Thyroid gland (tissue), 4 donors: Measurements from ENCODE around the gene USP38. TPM values are rescaled to one million over a fixed set of nuclear protein-coding genes. Genes with fewer than 3 reads are reported as not detected.

Experiments used
- DNase-seq, 2 donors: peaks; one replicate each; pipeline ENCODE4 v3.0.0-alpha.2; 2019
- H3K27ac ChIP-seq, 3 donors: fragments of 200-600 bp; sonication (generic); 1 replicate in 2 of 3; 2 replicates in 1 of 3; pipeline ENCODE4 v1.5.1; 2016 to 2019; ENCODE audit warnings: mild to moderate bottlenecking in 1 of 3, moderate library complexity in 1 of 3
- H3K27me3 ChIP-seq: fragments of 200-600 bp; sonication (generic); one replicate; pipeline ENCODE4 v1.5.1; 2019
- H3K36me3 ChIP-seq, 2 donors: fragments of 200-600 bp; sonication (generic); one replicate each; pipeline ENCODE4 v1.5.1; 2016 to 2019
- H3K4me1 ChIP-seq, 2 donors: fragments of 200-600 bp; sonication (generic); one replicate each; pipeline ENCODE4 v1.5.1; 2017 to 2019
- H3K4me3 ChIP-seq, 3 donors: fragments of 200-600 bp; sonication (generic); replicated peaks in 1 of 3; 1 replicate in 2 of 3; 2 replicates in 1 of 3; pipeline ENCODE4 v1.5.1; 2016; ENCODE audit warnings: mild to moderate bottlenecking in 1 of 3
- H3K9me3 ChIP-seq: fragments of 200-600 bp; sonication (generic); one replicate; pipeline ENCODE4 v1.5.1; 2017
- POLR2A ChIP-seq, 2 donors: fragments of 450-650 bp; IDR thresholded peaks; one replicate each; pipeline ENCODE4 v1.6.1; 2017; ENCODE audit warnings: antibody characterized with exemption in 2 of 2, mild to moderate bottlenecking in 2 of 2, moderate library complexity in 1 of 2
- WGBS, 2 donors: methylation state at CpG; one replicate each; pipeline ENCODE4 v1.1.5; 2017; 5-methylcytosine and 5-hydroxymethylcytosine counted together
- intact Hi-C: fragments of 100-400 bp; cut with DNase I; formaldehyde crosslinking; loops from one replicate; pipeline ENCODE4 v1.15.1; 2023
- total RNA-seq, 4 donors: library from RNA; depleted of rRNA; stranded (reverse); fragments of >200 nt; gene quantifications; one replicate each; pipeline ENCODE4 v1.2.3, GENCODE V29; 2016
- TF ChIP-seq, protein P1 (sequence below), 6 experiments: fragments of 200-600 bp in 3 of 6; fragments of 450-650 bp in 3 of 6; sonication (generic) in 3 of 6; IDR thresholded peaks; one replicate each; pipeline ENCODE4 v1.5.1; 2016 to 2019; ENCODE audit warnings: antibody characterized with exemption in 6 of 6, mild to moderate bottlenecking in 2 of 6, inconsistent platforms in 1 of 6, moderate library complexity in 1 of 6

The USP38 gene
- total RNA-seq, 4 donors from 2014 or later: 21.8 to 39.8 (median 29.9) TPM

DNA sequence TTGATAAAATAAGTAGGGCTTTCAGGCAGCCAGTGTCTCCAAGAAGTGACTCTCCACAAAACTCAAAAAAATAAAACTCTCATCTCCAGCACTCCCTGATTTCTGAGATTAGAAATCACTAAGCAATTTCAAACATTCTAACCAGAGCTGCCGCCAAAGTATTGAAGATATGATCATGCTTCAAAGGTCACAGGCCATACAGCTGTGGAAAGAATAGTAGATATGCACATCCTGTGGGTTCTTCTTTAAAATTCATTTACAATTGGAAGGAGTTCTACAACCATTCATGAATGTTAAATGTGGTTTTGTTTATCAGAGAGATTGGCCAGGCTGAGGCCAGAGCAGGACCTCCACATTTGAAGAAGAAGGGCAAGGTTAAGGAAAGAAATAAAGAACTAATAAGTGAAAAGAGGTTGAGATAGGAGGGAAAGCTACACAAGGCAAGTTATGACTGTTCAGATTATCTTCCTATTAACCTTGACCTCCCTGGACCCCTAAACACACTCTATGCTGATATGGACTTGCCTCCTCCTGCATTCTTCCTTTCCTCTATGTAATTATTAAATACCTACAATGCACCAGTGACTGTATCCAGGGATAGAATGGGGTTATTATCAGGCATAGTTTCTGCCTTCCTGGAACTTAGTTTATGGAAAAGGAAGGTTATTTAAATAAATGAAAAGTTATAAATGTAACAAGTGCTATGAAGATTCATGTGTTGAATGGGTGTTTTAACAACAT is 56.4 kb downstream of the USP38 start:
- WGBS, 2 donors: 65 to 75% methylated on average over 1 of the region's 1 CpG
- Histone ChIP-seq H3K36me3 (no peaks in the 10 kb centered on the region), H3K27ac (no peak overlapping the region), H3K4me1 (no peaks in the 10 kb centered on the region), H3K27me3 (no peaks in the 10 kb centered on the region), H3K9me3 (no peaks in the 10 kb centered on the region), H3K4me3 (no peak overlapping the region)
- no peak for DNase-seq
- intact Hi-C loops: no loop called here
- TF ChIP-seq, protein P1, sequence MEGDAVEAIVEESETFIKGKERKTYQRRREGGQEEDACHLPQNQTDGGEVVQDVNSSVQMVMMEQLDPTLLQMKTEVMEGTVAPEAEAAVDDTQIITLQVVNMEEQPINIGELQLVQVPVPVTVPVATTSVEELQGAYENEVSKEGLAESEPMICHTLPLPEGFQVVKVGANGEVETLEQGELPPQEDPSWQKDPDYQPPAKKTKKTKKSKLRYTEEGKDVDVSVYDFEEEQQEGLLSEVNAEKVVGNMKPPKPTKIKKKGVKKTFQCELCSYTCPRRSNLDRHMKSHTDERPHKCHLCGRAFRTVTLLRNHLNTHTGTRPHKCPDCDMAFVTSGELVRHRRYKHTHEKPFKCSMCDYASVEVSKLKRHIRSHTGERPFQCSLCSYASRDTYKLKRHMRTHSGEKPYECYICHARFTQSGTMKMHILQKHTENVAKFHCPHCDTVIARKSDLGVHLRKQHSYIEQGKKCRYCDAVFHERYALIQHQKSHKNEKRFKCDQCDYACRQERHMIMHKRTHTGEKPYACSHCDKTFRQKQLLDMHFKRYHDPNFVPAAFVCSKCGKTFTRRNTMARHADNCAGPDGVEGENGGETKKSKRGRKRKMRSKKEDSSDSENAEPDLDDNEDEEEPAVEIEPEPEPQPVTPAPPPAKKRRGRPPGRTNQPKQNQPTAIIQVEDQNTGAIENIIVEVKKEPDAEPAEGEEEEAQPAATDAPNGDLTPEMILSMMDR (IDR thresholded peaks at IDR 0.05): no peak
- TF ChIP-seq POLR2A (IDR thresholded peaks at IDR 0.05): no peak

DNA sequence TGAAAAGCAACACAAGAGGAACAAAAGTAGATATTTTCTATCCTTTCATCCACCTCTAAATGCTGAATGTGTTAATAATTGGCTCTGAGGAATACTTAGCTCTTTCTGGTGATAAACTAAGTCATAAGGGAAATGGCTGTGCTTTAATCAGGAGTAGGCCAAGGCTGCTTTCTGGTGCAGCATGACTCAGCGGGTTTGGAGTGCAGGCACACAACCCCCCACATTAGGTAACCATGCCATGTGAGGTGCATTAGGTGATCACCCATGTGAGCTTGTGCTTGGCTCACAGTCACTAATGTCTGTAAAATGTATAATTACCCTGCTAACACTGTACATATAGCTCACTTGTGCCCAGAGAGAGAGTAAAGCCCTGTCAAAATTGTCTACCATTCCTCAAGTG is 57.2 kb downstream of the USP38 start:
- TF ChIP-seq, protein P1 (IDR thresholded peaks at IDR 0.05): no peak
- no peak for TF ChIP-seq POLR2A (IDR thresholded peaks at IDR 0.05)
- H3K36me3 ChIP-seq: no peaks in the 10 kb centered on the region
- WGBS, 2 donors: 90 to 100% methylated on average over 1 of the region's 1 CpG
- intact Hi-C loops: no loop called here
- no peak overlapping the region for H3K4me3 ChIP-seq
- H3K27me3 ChIP-seq: no peaks in the 10 kb centered on the region
- H3K9me3 ChIP-seq: no peaks in the 10 kb centered on the region
- H3K4me1 ChIP-seq: no peaks in the 10 kb centered on the region
- no peak overlapping the region for H3K27ac ChIP-seq
- no peak for DNase-seq

DNA sequence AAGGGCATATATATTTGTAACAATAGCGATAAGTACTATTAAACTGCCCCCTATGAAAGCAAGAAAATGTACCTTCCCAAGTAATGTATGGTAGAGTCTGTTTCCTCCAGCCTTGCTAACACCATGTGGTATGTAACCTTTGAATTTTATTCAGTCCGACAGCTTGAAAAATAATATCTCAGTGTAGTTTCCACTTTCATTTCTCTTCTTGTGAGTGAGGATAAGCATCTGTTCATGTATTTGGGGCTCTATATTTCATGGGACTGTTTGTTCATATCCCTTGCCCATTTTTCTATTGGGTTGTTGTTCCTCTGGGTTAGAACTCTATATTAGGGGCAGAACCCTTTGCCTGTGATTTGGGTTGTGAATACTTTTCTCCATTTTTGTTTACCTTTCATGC is 58.3 kb downstream of the USP38 start:
- Histone ChIP-seq H3K27me3 (no peaks in the 10 kb centered on the region), H3K27ac (no peak overlapping the region), H3K9me3 (no peaks in the 10 kb centered on the region), H3K4me3 (no peak overlapping the region), H3K36me3 (no peaks in the 10 kb centered on the region), H3K4me1 (no peaks in the 10 kb centered on the region)
- no peak for DNase-seq
- TF ChIP-seq POLR2A (IDR thresholded peaks at IDR 0.05): no peak
- TF ChIP-seq, protein P1 (IDR thresholded peaks at IDR 0.05): no peak
- 98 to 99% methylated on average over 2 of the region's 2 CpGs for WGBS, 2 donors
- intact Hi-C loops: no loop called here

DNA sequence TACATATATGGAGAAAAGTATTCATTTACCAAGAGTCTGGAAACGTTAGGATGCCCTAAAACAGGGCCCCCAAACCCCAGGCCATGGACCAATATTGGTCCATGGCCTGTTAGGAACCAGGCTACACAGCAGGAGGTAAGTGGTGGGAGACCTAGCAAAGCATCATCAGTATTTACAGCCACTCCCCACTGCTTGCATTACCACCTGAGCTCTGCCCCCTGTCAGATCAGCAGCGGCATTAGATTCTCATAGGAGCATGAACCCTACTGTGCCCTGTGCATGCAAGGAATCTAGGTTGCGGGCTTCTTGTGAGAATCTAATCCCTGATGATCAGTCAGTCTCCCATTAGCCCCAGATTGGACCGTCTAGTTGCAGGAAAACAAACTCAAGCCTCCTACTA is 62.3 kb downstream of the USP38 start:
- Histone ChIP-seq H3K4me3 (no peak overlapping the region), H3K27ac (no peak overlapping the region), H3K9me3 (no peaks in the 10 kb centered on the region), H3K27me3 (no peaks in the 10 kb centered on the region), H3K4me1 (no peaks in the 10 kb centered on the region), H3K36me3 (no peaks in the 10 kb centered on the region)
- TF ChIP-seq, protein P1 (IDR thresholded peaks at IDR 0.05): no peak
- TF ChIP-seq POLR2A (IDR thresholded peaks at IDR 0.05): no peak
- WGBS, 2 donors: 76 to 85% methylated on average over 3 to 4 of the region's 4 CpGs
- intact Hi-C loops: no loop called here
- DNase-seq: no peak

DNA sequence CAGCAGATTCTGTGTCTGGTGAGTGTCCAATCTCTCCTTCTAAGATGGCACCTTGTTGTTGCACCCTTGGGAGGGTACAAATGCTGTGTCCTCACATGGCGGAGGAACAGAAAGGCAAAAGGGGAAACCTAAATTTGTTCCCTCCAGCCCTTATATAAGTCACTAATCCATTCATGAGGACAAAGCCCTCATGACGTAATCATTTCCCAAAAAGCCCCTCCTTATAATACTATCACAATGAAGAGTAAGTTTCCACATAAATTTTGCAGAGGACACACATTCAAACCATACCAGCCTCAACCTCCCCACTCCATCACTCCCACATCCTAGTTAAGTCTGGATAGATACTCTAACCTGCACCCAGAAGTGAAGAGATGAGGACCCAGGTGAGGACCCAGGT is 63.1 kb downstream of the USP38 start:
- Histone ChIP-seq H3K27ac (no peak overlapping the region), H3K27me3 (no peaks in the 10 kb centered on the region), H3K9me3 (no peaks in the 10 kb centered on the region), H3K36me3 (no peaks in the 10 kb centered on the region), H3K4me3 (no peak overlapping the region), H3K4me1 (no peaks in the 10 kb centered on the region)
- TF ChIP-seq, protein P1 (IDR thresholded peaks at IDR 0.05): no peak
- TF ChIP-seq POLR2A (IDR thresholded peaks at IDR 0.05): no peak
- intact Hi-C loops: no loop called here
- no peak for DNase-seq
- 95% methylated on average over 2 of the region's 2 CpGs for WGBS, 2 donors
